Body of pancreas (tissue), 4 donors: Measurements from ENCODE around the gene CEP44. TPM values are rescaled to one million over a fixed set of nuclear protein-coding genes. Genes with fewer than 3 reads are reported as not detected.
"Not testable (repeated sequence)": the region's sequence is repeated elsewhere in the genome, so short reads cannot be mapped to it uniquely, and the experiment has no call there.

Experiments
- ATAC-seq: fragments of 150-250 bp; one replicate; pipeline ENCODE4 v1.9.1; 2016
- DNase-seq, 4 donors: peaks; one replicate each; pipeline ENCODE4 v3.0.0-alpha.2; 2019
- H3K27ac ChIP-seq, 4 donors: fragments of 200-600 bp; sonication (generic); 1 replicate in 3 of 4; 2 replicates in 1 of 4; pipeline versions ENCODE4 v1.5.1 to v1.6.1; 2016 to 2019; ENCODE audit warnings: mild to moderate bottlenecking in 1 of 4, mixed read lengths in 1 of 4, moderate library complexity in 1 of 4
- H3K27me3 ChIP-seq, 2 donors: fragments of 200-600 bp; sonication (generic); one replicate each; pipeline ENCODE4 v1.6.0; 2016; ENCODE audit warnings: mild to moderate bottlenecking in 1 of 2
- H3K36me3 ChIP-seq, 2 donors: fragments of 200-600 bp; sonication (generic); replicated peaks in 1 of 2; 2 replicates each; pipeline ENCODE4 v1.5.1; 2016; ENCODE audit warnings: low read depth in 2 of 2; ENCODE audit not compliant: insufficient read depth in 1 of 2
- H3K4me1 ChIP-seq: fragments of 200-600 bp; sonication (generic); one replicate; pipeline ENCODE4 v1.6.0; 2016
- H3K4me3 ChIP-seq, 2 donors: fragments of 200-600 bp; sonication (generic); 1 replicate in 1 of 2; 2 replicates in 1 of 2; pipeline ENCODE4 v1.5.1; 2016 to 2019
- H3K9me3 ChIP-seq, 3 donors: fragments of 200-600 bp; sonication (generic); 1 replicate in 2 of 3; 2 replicates in 1 of 3; pipeline ENCODE4 v1.5.1; 2016
- POLR2A ChIP-seq, 3 donors: fragments of 450-650 bp; IDR thresholded peaks; one replicate each; pipeline ENCODE4 v1.6.1; 2016; ENCODE audit warnings: antibody characterized with exemption in 3 of 3, mild to moderate bottlenecking in 2 of 3
- WGBS, 2 donors: methylation state at CpG; one replicate each; pipeline ENCODE4 v1.1.5; 2017; 5-methylcytosine and 5-hydroxymethylcytosine counted together
- intact Hi-C: fragments of 100-400 bp; cut with DNase I; formaldehyde crosslinking; loops from one replicate; pipeline ENCODE4 v1.15.1; 2023
- total RNA-seq, 2 donors: library from RNA; depleted of rRNA; stranded (reverse); fragments of >200 nt; gene quantifications; one replicate each; pipeline ENCODE4 v1.1.0, GENCODE V29; 2016
- TF ChIP-seq, protein P1 (sequence below), 7 experiments: fragments of 450-650 bp in 4 of 7; fragments of 200-600 bp in 3 of 7; sonication (generic) in 3 of 7; IDR thresholded peaks; one replicate each; pipeline ENCODE4 v1.5.1; 2016 to 2019; ENCODE audit warnings: antibody characterized with exemption in 7 of 7

CEP44 gene
- total RNA-seq, 2 donors from 2014 or later: 13.2 to 27.5 TPM

DNA sequence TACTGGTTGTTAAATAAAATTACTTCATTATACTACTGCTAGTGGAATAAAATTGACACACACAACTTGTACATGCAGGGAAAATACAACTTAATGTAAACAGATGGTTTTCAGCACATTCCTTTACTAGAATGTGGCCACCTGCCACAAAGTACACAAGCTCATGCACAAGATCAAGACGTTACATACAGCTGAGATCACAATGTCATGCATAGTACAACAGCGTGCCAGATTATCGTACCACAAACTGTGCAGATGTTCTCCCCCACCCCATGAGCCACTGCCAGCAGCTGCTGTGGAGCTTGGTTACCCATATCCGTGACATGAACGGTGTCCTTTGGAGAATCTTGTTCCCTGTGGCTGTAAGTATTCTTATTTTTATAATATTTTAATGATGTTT lies 27.9 kb upstream of the CEP44 start:
- H3K4me3 ChIP-seq: no peak overlapping the region
- no peaks in the 10 kb centered on the region for H3K27me3 ChIP-seq
- DNase-seq: no peak
- no peak for ATAC-seq
- TF ChIP-seq POLR2A (IDR thresholded peaks at IDR 0.05): no peak
- TF ChIP-seq, protein P1, sequence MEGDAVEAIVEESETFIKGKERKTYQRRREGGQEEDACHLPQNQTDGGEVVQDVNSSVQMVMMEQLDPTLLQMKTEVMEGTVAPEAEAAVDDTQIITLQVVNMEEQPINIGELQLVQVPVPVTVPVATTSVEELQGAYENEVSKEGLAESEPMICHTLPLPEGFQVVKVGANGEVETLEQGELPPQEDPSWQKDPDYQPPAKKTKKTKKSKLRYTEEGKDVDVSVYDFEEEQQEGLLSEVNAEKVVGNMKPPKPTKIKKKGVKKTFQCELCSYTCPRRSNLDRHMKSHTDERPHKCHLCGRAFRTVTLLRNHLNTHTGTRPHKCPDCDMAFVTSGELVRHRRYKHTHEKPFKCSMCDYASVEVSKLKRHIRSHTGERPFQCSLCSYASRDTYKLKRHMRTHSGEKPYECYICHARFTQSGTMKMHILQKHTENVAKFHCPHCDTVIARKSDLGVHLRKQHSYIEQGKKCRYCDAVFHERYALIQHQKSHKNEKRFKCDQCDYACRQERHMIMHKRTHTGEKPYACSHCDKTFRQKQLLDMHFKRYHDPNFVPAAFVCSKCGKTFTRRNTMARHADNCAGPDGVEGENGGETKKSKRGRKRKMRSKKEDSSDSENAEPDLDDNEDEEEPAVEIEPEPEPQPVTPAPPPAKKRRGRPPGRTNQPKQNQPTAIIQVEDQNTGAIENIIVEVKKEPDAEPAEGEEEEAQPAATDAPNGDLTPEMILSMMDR (IDR thresholded peaks at IDR 0.05): no peak
- no peaks in the 10 kb centered on the region for H3K9me3 ChIP-seq
- no peaks in the 10 kb centered on the region for H3K36me3 ChIP-seq
- 84 to 87% methylated on average over 5 of the region's 5 CpGs for WGBS, 2 donors
- intact Hi-C loops: no loop called here
- H3K27ac ChIP-seq: no peak overlapping the region
- peaks cover 10% of the 10 kb centered on the region for H3K4me1 ChIP-seq

GRCh38 chr4:174256277-174256713 lies 27.4 kb upstream of the CEP44 start:
- TF ChIP-seq POLR2A (IDR thresholded peaks at IDR 0.05): no peak
- intact Hi-C loops: no loop called here
- Histone ChIP-seq H3K27ac (no peak overlapping the region), H3K4me1 (peaks cover 11% of the 10 kb centered on the region), H3K9me3 (no peaks in the 10 kb centered on the region), H3K27me3 (no peaks in the 10 kb centered on the region), H3K4me3 (no peak overlapping the region), H3K36me3 (no peaks in the 10 kb centered on the region)
- no peak for DNase-seq
- ATAC-seq: no peak
- 92 to 93% methylated on average over 1 of the region's 1 CpG for WGBS, 2 donors

DNA sequence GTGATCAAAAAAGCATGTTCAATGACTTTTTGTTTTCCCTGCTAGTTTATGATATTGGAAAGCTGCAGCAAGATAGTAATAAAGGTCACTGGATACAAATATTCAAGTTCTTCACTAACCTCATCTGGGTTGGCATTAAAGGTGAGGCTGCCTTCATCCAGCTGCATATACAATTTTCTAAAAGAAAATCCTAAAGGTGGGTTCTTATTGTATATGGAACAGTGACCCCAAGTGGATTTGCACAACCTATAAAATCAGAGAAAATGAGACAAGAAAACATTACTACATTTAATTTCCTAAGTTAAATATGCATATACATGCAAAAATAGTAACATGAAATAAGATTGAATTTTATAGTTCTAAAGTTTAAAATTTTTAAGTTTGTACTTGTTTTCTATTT lies 24.1 kb upstream of the CEP44 start:
- DNase-seq (no peak), ATAC-seq (no peak)
- Histone ChIP-seq H3K27me3 (no peaks in the 10 kb centered on the region), H3K36me3 (no peaks in the 10 kb centered on the region), H3K9me3 (no peaks in the 10 kb centered on the region), H3K4me1 (peaks cover 14% of the 10 kb centered on the region), H3K27ac (no peak overlapping the region), H3K4me3 (no peak overlapping the region)
- intact Hi-C loops: no loop called here
- no peak for TF ChIP-seq POLR2A (IDR thresholded peaks at IDR 0.05)
- TF ChIP-seq, protein P1 (IDR thresholded peaks at IDR 0.05): no peak

DNA sequence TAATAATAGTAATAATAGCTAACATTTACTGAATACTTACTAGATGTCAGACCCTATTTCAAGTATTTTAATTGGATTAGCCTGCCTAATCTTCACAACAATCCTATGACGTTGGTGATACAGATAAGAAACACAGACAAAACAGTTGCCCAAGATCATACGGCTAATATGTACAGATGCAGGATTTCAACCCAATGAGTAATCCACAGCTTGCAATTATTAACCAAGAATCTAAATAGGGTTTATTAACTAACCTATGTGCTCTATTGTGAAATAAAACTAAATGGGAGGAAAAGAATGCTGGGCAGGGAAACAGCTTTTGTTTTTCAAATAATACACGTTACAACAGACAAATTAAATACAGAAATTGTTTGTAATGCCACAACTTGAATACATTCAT lies 23.6 kb upstream of the CEP44 start:
- TF ChIP-seq, protein P1 (IDR thresholded peaks at IDR 0.05): no peak
- no peak for TF ChIP-seq POLR2A (IDR thresholded peaks at IDR 0.05)
- 17 to 19% methylated on average over 3 of the region's 3 CpGs for WGBS, 2 donors
- no peak for ATAC-seq
- H3K9me3 ChIP-seq: no peaks in the 10 kb centered on the region
- intact Hi-C loops: no loop called here
- H3K27me3 ChIP-seq: no peaks in the 10 kb centered on the region
- no peak overlapping the region for H3K27ac ChIP-seq
- H3K4me1 ChIP-seq: peaks cover 15% of the 10 kb centered on the region
- no peaks in the 10 kb centered on the region for H3K36me3 ChIP-seq
- H3K4me3 ChIP-seq: no peak overlapping the region
- DNase-seq: no peak

DNA sequence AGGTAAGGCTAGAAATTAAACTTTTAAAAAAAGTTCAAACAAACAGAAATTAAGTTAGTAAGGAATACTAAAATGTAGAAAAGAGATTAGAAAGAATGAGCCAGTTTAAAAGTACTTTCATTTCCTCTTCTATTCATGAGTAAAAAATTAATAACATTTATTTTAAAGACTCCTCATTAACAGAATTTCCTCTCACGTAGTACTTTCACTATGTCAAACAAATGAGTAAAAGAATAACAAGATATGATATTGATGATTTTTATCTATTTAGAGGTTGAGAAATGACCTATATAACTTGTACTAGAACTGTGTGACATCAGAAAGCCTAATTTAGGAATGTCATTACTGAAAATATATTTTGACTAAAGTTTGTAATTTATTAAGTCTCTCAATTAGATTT lies 22.3 kb upstream of the CEP44 start:
- 22 to 39% methylated on average over 1 of the region's 1 CpG for WGBS, 2 donors
- H3K27ac ChIP-seq: not testable (repeated sequence)

GRCh38 chr4:174262624-174263444 lies 20.9 kb upstream of the CEP44 start:
- H3K27me3 ChIP-seq: no peaks in the 10 kb centered on the region
- no peak for TF ChIP-seq POLR2A (IDR thresholded peaks at IDR 0.05)
- H3K9me3 ChIP-seq: no peaks in the 10 kb centered on the region
- DNase-seq (no peak), ATAC-seq (no peak)
- intact Hi-C loops: no loop called here
- 78 to 82% methylated on average over 6 of the region's 6 CpGs for WGBS, 2 donors
- H3K36me3 ChIP-seq: no peaks in the 10 kb centered on the region
- no peak overlapping the region for H3K27ac ChIP-seq
- no peak overlapping the region for H3K4me3 ChIP-seq
- H3K4me1 ChIP-seq: peaks cover 15% of the 10 kb centered on the region

More for the DNA sequence above, 22.3 kb upstream of the CEP44 start:
- ATAC-seq, H3K9me3 ChIP-seq, H3K27me3 ChIP-seq, intact Hi-C loops, H3K4me3 ChIP-seq, H3K36me3 ChIP-seq, DNase-seq: not testable (repeated sequence)
- peaks cover 15% of the 10 kb centered on the region for H3K4me1 ChIP-seq
